GM23248 (cell line): ENCODE data around the gene ERC2. TPM values are rescaled to one million over a fixed set of nuclear protein-coding genes. Genes with fewer than 3 reads are reported as not detected.

Source experiments
- DNase-seq: peaks from one replicate; pipeline ENCODE4 v3.0.0-alpha.2; 2015
- H2AFZ ChIP-seq: fragments of 200-600 bp; sonication (generic); 2 replicates; pipeline ENCODE4 v1.6.1; 2016; ENCODE audit warnings: antibody characterized with exemption
- H3F3A ChIP-seq: fragments of 200-600 bp; sonication (generic); 2 replicates; pipeline ENCODE4 v1.6.1; 2016; ENCODE audit warnings: mild to moderate bottlenecking, antibody characterized with exemption, mixed run types; ENCODE audit not compliant: insufficient read depth
- H3K27ac ChIP-seq: fragments of 200-600 bp; sonication (generic); 2 replicates; pipeline ENCODE4 v1.5.1; 2016; ENCODE audit warnings: mild to moderate bottlenecking
- H3K27me3 ChIP-seq: fragments of 200-600 bp; sonication (generic); replicated peaks from 2 replicates; pipeline ENCODE4 v1.6.1; 2016; ENCODE audit warnings: mild to moderate bottlenecking; ENCODE audit not compliant: insufficient read depth
- H3K36me3 ChIP-seq: fragments of 200-600 bp; sonication (generic); 2 replicates; pipeline ENCODE4 v1.6.1; 2016; ENCODE audit warnings: low read depth, mild to moderate bottlenecking
- H3K4me1 ChIP-seq: fragments of 200-600 bp; sonication (generic); 2 replicates; pipeline ENCODE4 v1.6.1; 2016; ENCODE audit warnings: mild to moderate bottlenecking; ENCODE audit not compliant: insufficient read depth
- H3K4me2 ChIP-seq: fragments of 200-600 bp; sonication (generic); one replicate; pipeline ENCODE4 v1.6.1; 2016; ENCODE audit warnings: mild to moderate bottlenecking; ENCODE audit not compliant: unreplicated experiment
- H3K4me3 ChIP-seq: fragments of 200-600 bp; sonication (generic); 2 replicates; pipeline ENCODE4 v1.5.1; 2016; ENCODE audit warnings: mild to moderate bottlenecking
- H3K79me2 ChIP-seq: fragments of 200-600 bp; sonication (generic); 2 replicates; pipeline ENCODE4 v1.6.1; 2016; ENCODE audit warnings: mild to moderate bottlenecking; ENCODE audit not compliant: insufficient read depth
- H3K9ac ChIP-seq: fragments of 200-600 bp; sonication (generic); 2 replicates; pipeline ENCODE4 v1.6.1; 2016; ENCODE audit warnings: mild to moderate bottlenecking
- H3K9me2 ChIP-seq: fragments of 200-600 bp; sonication (generic); 2 replicates; pipeline ENCODE4 v1.6.1; 2016; ENCODE audit warnings: mixed run types, mild to moderate bottlenecking, moderate library complexity; ENCODE audit not compliant: insufficient read depth
- H3K9me3 ChIP-seq: fragments of 200-600 bp; sonication (generic); one replicate; pipeline ENCODE4 v1.6.1; 2017; ENCODE audit warnings: low read depth
- H4K20me1 ChIP-seq: fragments of 200-600 bp; sonication (generic); 2 replicates; pipeline ENCODE4 v1.6.0; 2016; ENCODE audit not compliant: insufficient read depth
- EZH2 ChIP-seq: fragments of 200-600 bp; sonication (generic); IDR thresholded peaks from 2 replicates; pipeline ENCODE4 v1.6.1; 2018; ENCODE audit warnings: antibody characterized with exemption, mild to moderate bottlenecking; ENCODE audit not compliant: insufficient read depth, poor library complexity, severe bottlenecking
- EZH2phosphoT487 ChIP-seq: fragments of 200-600 bp; sonication (generic); IDR thresholded peaks from 2 replicates; pipeline ENCODE4 v1.6.1; 2018; ENCODE audit warnings: antibody characterized with exemption, moderate library complexity, mild to moderate bottlenecking, low read depth; ENCODE audit not compliant: insufficient read depth
- WGBS, 2 experiments: methylation state at CpG; one replicate each; pipeline ENCODE4 v1.1.6; 2015 to 2017; ENCODE audit warnings: low lambda C conversion rate in 2 of 2, low coverage in 1 of 2; ENCODE audit errors: missing lambda C conversion rate in 2 of 2; 5-methylcytosine and 5-hydroxymethylcytosine counted together
- in situ Hi-C: fragments of 300-500 bp; cut with MboI; formaldehyde crosslinking; loops from 2 replicates; pipeline ENCODE4 v1.15.0; 2020
- polyA plus RNA-seq: library from polyadenylated mRNA; unstranded; fragments of >200 nt; fragmentation: Nextera tagmentation; extraction: Ambion mirVana; gene quantifications from 2 replicates; pipeline ENCODE4 v1.2.1, GENCODE V29; 2016
- total RNA-seq: library from RNA; depleted of rRNA; stranded (reverse); fragments of >200 nt; shearing (Covaris generic); gene quantifications from 2 replicates; pipeline ENCODE4 v1.2.3, GENCODE V29; 2014

The ERC2 gene
- total and polyA plus RNA-seq, 2 experiments from 2014 or later: not detected

- no peak for TF ChIP-seq EZH2
- TF ChIP-seq EZH2phosphoT487: no peak
- no peak overlapping the region for H3K9ac ChIP-seq
- no peaks in the 10 kb centered on the region for H3K9me2 ChIP-seq
- H3K9me3 ChIP-seq: no peaks in the 10 kb centered on the region
- H4K20me1 ChIP-seq: no peaks in the 10 kb centered on the region
- H3K4me1 ChIP-seq: no peaks in the 10 kb centered on the region
- H3K27ac ChIP-seq: no peak overlapping the region
- H2AFZ ChIP-seq: no peak overlapping the region
- in situ Hi-C loops: no loop called here
- peaks cover 48% of the 10 kb centered on the region for H3K27me3 ChIP-seq
- H3K4me3 ChIP-seq: no peak overlapping the region
- H3F3A ChIP-seq: no peaks in the 10 kb centered on the region; the same call in 1 of the 2 replicates
- WGBS, 2 experiments: 69% methylated on average over 4 of the region's 4 CpGs
- no peak overlapping the region for H3K4me2 ChIP-seq
- H3K36me3 ChIP-seq: no peaks in the 10 kb centered on the region
- no peak for DNase-seq
- H3K79me2 ChIP-seq: no peaks in the 10 kb centered on the region
Observed at GRCh38 chr3:55604846-55605245, 863.4 kb downstream of the ERC2 start.

- Histone ChIP-seq H3K27me3 (peaks cover 49% of the 10 kb centered on the region), H2AFZ (no peak overlapping the region), H3K4me1 (no peaks in the 10 kb centered on the region), H3F3A (no peaks in the 10 kb centered on the region; the same call in 1 of the 2 replicates), H3K9me2 (no peaks in the 10 kb centered on the region), H3K36me3 (no peaks in the 10 kb centered on the region), H3K4me3 (no peak overlapping the region), H3K79me2 (no peaks in the 10 kb centered on the region), H4K20me1 (no peaks in the 10 kb centered on the region), H3K4me2 (no peak overlapping the region), H3K9me3 (no peaks in the 10 kb centered on the region), H3K27ac (no peak overlapping the region), H3K9ac (no peak overlapping the region)
- DNase-seq: no peak
- in situ Hi-C loops: no loop called here
- WGBS, 2 experiments: 38 to 42% methylated on average over 2 of the region's 2 CpGs
- TF ChIP-seq EZH2phosphoT487 (no peak), EZH2 (no peak)
Observed at GRCh38 chr3:55604402-55604801, 863.9 kb downstream of the ERC2 start.

- no peak for DNase-seq
- H3K9me3 ChIP-seq: no peaks in the 10 kb centered on the region
- TF ChIP-seq EZH2phosphoT487 (no peak), EZH2 (no peak)
- peaks cover 45% of the 10 kb centered on the region for H3K27me3 ChIP-seq
- no peaks in the 10 kb centered on the region for H3K79me2 ChIP-seq
- no peaks in the 10 kb centered on the region for H4K20me1 ChIP-seq
- no peaks in the 10 kb centered on the region for H3K4me1 ChIP-seq
- in situ Hi-C loops: no loop called here
- no peaks in the 10 kb centered on the region for H3K36me3 ChIP-seq
- no peaks in the 10 kb centered on the region; the same call in 1 of the 2 replicates for H3F3A ChIP-seq
- 52 to 54% methylated on average over 10 of the region's 10 CpGs for WGBS, 2 experiments
- H2AFZ ChIP-seq: no peak overlapping the region
- H3K4me2 ChIP-seq: no peak overlapping the region
- H3K4me3 ChIP-seq: no peak overlapping the region
- H3K9me2 ChIP-seq: no peaks in the 10 kb centered on the region
- no peak overlapping the region for H3K27ac ChIP-seq
- H3K9ac ChIP-seq: no peak overlapping the region
Observed at GRCh38 chr3:55601366-55602080, 866.7 kb downstream of the ERC2 start.

- Histone ChIP-seq H3K27me3 (peaks cover 69% of the 10 kb centered on the region), H4K20me1 (no peaks in the 10 kb centered on the region)
- WGBS, 2 experiments: 22 to 31% methylated on average over 2 of the region's 2 CpGs
Observed at GRCh38 chr3:55598224-55598623, 870.0 kb downstream of the ERC2 start.

More at GRCh38 chr3:55598224-55598623, 870.0 kb downstream of the ERC2 start:
- H3K9me2 ChIP-seq: no peaks in the 10 kb centered on the region
- no peak overlapping the region for H3K9ac ChIP-seq
- H3K36me3 ChIP-seq: no peaks in the 10 kb centered on the region
- no peak overlapping the region for H3K4me2 ChIP-seq
- no peak overlapping the region for H2AFZ ChIP-seq
- no peaks in the 10 kb centered on the region for H3K9me3 ChIP-seq
- H3K4me3 ChIP-seq: no peak overlapping the region
- H3K79me2 ChIP-seq: no peaks in the 10 kb centered on the region
- no peaks in the 10 kb centered on the region for H3K4me1 ChIP-seq
- no peaks in the 10 kb centered on the region for H3F3A ChIP-seq
- no peak for DNase-seq
- no peak overlapping the region for H3K27ac ChIP-seq
- in situ Hi-C loops: no loop called here
- TF ChIP-seq EZH2 (no peak), EZH2phosphoT487 (no peak)
